Kidney epithelial cell (primary cell): ENCODE measurements around the gene ZDHHC14. TPM values are rescaled to one million over a fixed set of nuclear protein-coding genes. Genes with fewer than 3 reads are reported as not detected.
"Not testable (repeated sequence)": the region's sequence is repeated elsewhere in the genome, so short reads cannot be mapped to it uniquely, and the experiment has no call there.

Experiments used
- DNase-seq: peaks from one replicate; pipeline ENCODE4 v3.0.0-alpha.2; 2010; ENCODE audit warnings: low read depth
- H3K27me3 ChIP-seq: 2 replicates; pipeline ENCODE4 v1.6.0; 2011; ENCODE audit warnings: low read length; ENCODE audit not compliant: control insufficient read depth, insufficient read depth
- H3K36me3 ChIP-seq: 2 replicates; pipeline ENCODE4 v1.5.1; 2011; ENCODE audit warnings: low read length; ENCODE audit not compliant: control insufficient read depth, insufficient read depth
- H3K4me3 ChIP-seq: 2 replicates; pipeline ENCODE4 v1.5.1; 2011; ENCODE audit warnings: low read depth, mild to moderate bottlenecking, control low read depth, low read length
- CTCF ChIP-seq: IDR thresholded peaks from 2 replicates; pipeline ENCODE4 v1.5.1; 2011; ENCODE audit warnings: mild to moderate bottlenecking, moderate library complexity, low read length, control low read depth, inconsistent platforms; ENCODE audit not compliant: insufficient read depth, poor library complexity, severe bottlenecking
- total RNA-seq: library from RNA; depleted of rRNA; stranded (reverse); fragments of >200 nt; gene quantifications from 2 replicates; pipeline ENCODE4 v1.2.3, GENCODE V29; 2015

Gene ZDHHC14
- total RNA-seq, 1 donor from 2014 or later = 9.7 TPM

- Histone ChIP-seq H3K4me3 (no peak overlapping the region), H3K36me3 (no peaks in the 10 kb centered on the region), H3K27me3 (peaks cover 2% of the 10 kb centered on the region)
- DNase-seq = no peak
- TF ChIP-seq CTCF = no peak
These were observed 335.4 kb downstream of the ZDHHC14 start for GRCh38 chr6:157716251-157716995.

- no peak overlapping the region for H3K4me3 ChIP-seq
- DNase-seq = no peak
- H3K27me3 ChIP-seq = peaks cover 2% of the 10 kb centered on the region
- H3K36me3 ChIP-seq = no peaks in the 10 kb centered on the region
- TF ChIP-seq CTCF = no peak
These were observed 336.4 kb downstream of the ZDHHC14 start for GRCh38 chr6:157717340-157717748.

GRCh38 chr6:157718503-157719187 lies 337.7 kb downstream of the ZDHHC14 start:
- DNase-seq = no peak
- H3K36me3 ChIP-seq = no peaks in the 10 kb centered on the region
- H3K27me3 ChIP-seq = peaks cover 2% of the 10 kb centered on the region
- no peak overlapping the region for H3K4me3 ChIP-seq
- no peak for TF ChIP-seq CTCF

GRCh38 chr6:157720964-157721363 lies 340.0 kb downstream of the ZDHHC14 start:
- H3K4me3 ChIP-seq, H3K27me3 ChIP-seq, H3K36me3 ChIP-seq, DNase-seq: not testable (repeated sequence)

- Histone ChIP-seq H3K4me3 (no peak overlapping the region), H3K36me3 (no peaks in the 10 kb centered on the region), H3K27me3 (no peaks in the 10 kb centered on the region)
- no peak for TF ChIP-seq CTCF
- DNase-seq = no peak
These were observed 340.4 kb downstream of the ZDHHC14 start for GRCh38 chr6:157721426-157721825.

- H3K36me3 ChIP-seq = no peaks in the 10 kb centered on the region
- no peak for TF ChIP-seq CTCF
- no peak for DNase-seq
- no peak overlapping the region for H3K4me3 ChIP-seq
- no peaks in the 10 kb centered on the region for H3K27me3 ChIP-seq
These were observed 340.8 kb downstream of the ZDHHC14 start for GRCh38 chr6:157721830-157722229.
